Measurements from ENCODE around the gene DIPK1A. TPM values are rescaled to one million over a fixed set of nuclear protein-coding genes. Genes with fewer than 3 reads are reported as not detected.

DIPK1A gene
- total and polyA plus RNA-seq, 3 donors from 2014 or later = 14.7 to 25.4 (median 21.4) TPM

- no peak for TF ChIP-seq CTCF (IDR thresholded peaks at IDR 0.05)
- no peak for TF ChIP-seq POLR2A (IDR thresholded peaks at IDR 0.05)
- no peak for DNase-seq
- 64 to 68% methylated on average over 5 of the region's 5 CpGs for WGBS, 2 donors
- no peaks in the 10 kb centered on the region for H3K27me3 ChIP-seq
- no peaks in the 10 kb centered on the region for H3K36me3 ChIP-seq (ENCODE audit: low read depth, missing control alignments)
- no peak overlapping the region for H3K4me3 ChIP-seq
- H3K27ac ChIP-seq = no peak overlapping the region
- H3K4me1 ChIP-seq = no peaks in the 10 kb centered on the region
- H3K9me3 ChIP-seq = no peaks in the 10 kb centered on the region
- intact Hi-C loops (cut with DNase I; ENCODE audit: low total_unique reads) = no loop called here
Observed at GRCh38 chr1:92840600-92840999, 120.7 kb downstream of the DIPK1A start.

GRCh38 chr1:92839442-92839841, 121.8 kb downstream of the DIPK1A start:
- H3K27ac ChIP-seq = no peak overlapping the region

GRCh38 chr1:92838519-92838918, 122.7 kb downstream of the DIPK1A start:
- H3K9me3 ChIP-seq = no peaks in the 10 kb centered on the region
- no peaks in the 10 kb centered on the region for H3K27me3 ChIP-seq
- H3K36me3 ChIP-seq (ENCODE audit: low read depth, missing control alignments) = no peaks in the 10 kb centered on the region
- TF ChIP-seq POLR2A (IDR thresholded peaks at IDR 0.05) (no peak), CTCF (IDR thresholded peaks at IDR 0.05) (no peak)
- DNase-seq = no peak
- H3K4me3 ChIP-seq = no peak overlapping the region
- H3K27ac ChIP-seq = no peak overlapping the region
- intact Hi-C loops (cut with DNase I; ENCODE audit: low total_unique reads) = no loop called here
- H3K4me1 ChIP-seq = peaks cover 4% of the 10 kb centered on the region
- 0% methylated on average over 1 of the region's 1 CpG for WGBS, 2 donors

More at GRCh38 chr1:92839442-92839841, 121.8 kb downstream of the DIPK1A start:
- Histone ChIP-seq H3K27me3 (no peaks in the 10 kb centered on the region), H3K4me3 (no peak overlapping the region), H3K36me3 (ENCODE audit: low read depth, missing control alignments) (no peaks in the 10 kb centered on the region), H3K4me1 (no peaks in the 10 kb centered on the region), H3K9me3 (no peaks in the 10 kb centered on the region)
- intact Hi-C loops (cut with DNase I; ENCODE audit: low total_unique reads) = no loop called here
- WGBS, 2 donors = 36 to 42% methylated on average over 2 of the region's 2 CpGs
- no peak for TF ChIP-seq CTCF (IDR thresholded peaks at IDR 0.05)
- no peak for TF ChIP-seq POLR2A (IDR thresholded peaks at IDR 0.05)
- DNase-seq = no peak

GRCh38 chr1:92837062-92837461, 124.2 kb downstream of the DIPK1A start:
- H3K36me3 ChIP-seq (ENCODE audit: low read depth, missing control alignments) = no peaks in the 10 kb centered on the region
- H3K27ac ChIP-seq = no peak overlapping the region
- intact Hi-C loops (cut with DNase I; ENCODE audit: low total_unique reads) = no loop called here
- 88 to 90% methylated on average over 2 of the region's 2 CpGs for WGBS, 2 donors
- H3K4me1 ChIP-seq = peaks cover 8% of the 10 kb centered on the region
- no peak for DNase-seq
- H3K27me3 ChIP-seq = no peaks in the 10 kb centered on the region
- no peak overlapping the region for H3K4me3 ChIP-seq
- H3K9me3 ChIP-seq = no peaks in the 10 kb centered on the region
- TF ChIP-seq CTCF (IDR thresholded peaks at IDR 0.05) (no peak), POLR2A (IDR thresholded peaks at IDR 0.05) (no peak)

GRCh38 chr1:92834617-92835016, 126.6 kb downstream of the DIPK1A start:
- Histone ChIP-seq H3K4me1 (peaks cover 8% of the 10 kb centered on the region), H3K36me3 (ENCODE audit: low read depth, missing control alignments) (no peaks in the 10 kb centered on the region), H3K27ac (no peak overlapping the region), H3K4me3 (no peak overlapping the region), H3K27me3 (no peaks in the 10 kb centered on the region), H3K9me3 (no peaks in the 10 kb centered on the region)
- TF ChIP-seq POLR2A (IDR thresholded peaks at IDR 0.05) (no peak), CTCF (IDR thresholded peaks at IDR 0.05) (no peak)
- no peak for DNase-seq
- WGBS, 2 donors = 73 to 74% methylated on average over 5 of the region's 5 CpGs
- intact Hi-C loops (cut with DNase I; ENCODE audit: low total_unique reads) = no loop called here
